Measurements from ENCODE around the gene SEC61B. TPM values are rescaled to one million over a fixed set of nuclear protein-coding genes. Genes with fewer than 3 reads are reported as not detected.
A peak's percentile ranks its signal among the peaks of the same experiment; 100 is the strongest.

SEC61B gene
- total and polyA plus RNA-seq, 12 donors: 33.2 to 371 (median 200) TPM

GRCh38 chr9:99239341-99240060, 17.4 kb downstream of the SEC61B start:
- 75 to 81% (median 78%) methylated on average over 6 of the region's 6 CpGs for WGBS, 4 donors
- H3K4me1 ChIP-seq (replicated peaks in 1 of 2): peaks cover 0 to 7% of the 10 kb centered on the region in 2 donors
- no peak overlapping the region for H3K4me3 ChIP-seq
- peak in 1 of 7 donors; percentile 35 for DNase-seq
- no peaks in the 10 kb centered on the region for H3K27me3 ChIP-seq
- TF ChIP-seq CTCF (IDR thresholded peaks at IDR 0.05) (no peak), POLR2A (IDR thresholded peaks at IDR 0.05) (no peak)
- H3K36me3 ChIP-seq (replicated peaks in 1 of 2): no peaks in the 10 kb centered on the region
- H3K9me3 ChIP-seq (replicated peaks in 1 of 3): no peaks in the 10 kb centered on the region
- no peak overlapping the region for H3K27ac ChIP-seq
- intact Hi-C loops (cut with DNase I): no loop called here

GRCh38 chr9:99241106-99241505, 19.0 kb downstream of the SEC61B start:
- H3K9me3 ChIP-seq (replicated peaks in 1 of 3): no peaks in the 10 kb centered on the region
- DNase-seq: no peak
- peaks cover 0 to 7% of the 10 kb centered on the region in 2 donors for H3K4me1 ChIP-seq (replicated peaks in 1 of 2)
- intact Hi-C loops (cut with DNase I): no loop called here
- H3K36me3 ChIP-seq (replicated peaks in 1 of 2): no peaks in the 10 kb centered on the region
- no peaks in the 10 kb centered on the region for H3K27me3 ChIP-seq
- TF ChIP-seq POLR2A (IDR thresholded peaks at IDR 0.05): no peak
- TF ChIP-seq CTCF (IDR thresholded peaks at IDR 0.05): no peak
- H3K27ac ChIP-seq: no peak overlapping the region
- WGBS, 4 donors: 76 to 82% (median 81%) methylated on average over 7 of the region's 7 CpGs
- H3K4me3 ChIP-seq: no peak overlapping the region

GRCh38 chr9:99244344-99245260, 22.5 kb downstream of the SEC61B start:
- intact Hi-C loops (cut with DNase I): no loop called here
- Histone ChIP-seq H3K4me3 (no peak overlapping the region), H3K9me3 (replicated peaks in 1 of 3) (no peaks in the 10 kb centered on the region), H3K4me1 (replicated peaks in 1 of 2) (peaks cover 0 to 7% of the 10 kb centered on the region in 2 donors), H3K27ac (no peak overlapping the region), H3K36me3 (replicated peaks in 1 of 2) (no peaks in the 10 kb centered on the region), H3K27me3 (no peaks in the 10 kb centered on the region)
- no peak for DNase-seq
- TF ChIP-seq CTCF (IDR thresholded peaks at IDR 0.05) (no peak), POLR2A (IDR thresholded peaks at IDR 0.05) (no peak)
- 71 to 82% (median 77%) methylated on average over 3 of the region's 3 CpGs for WGBS, 4 donors

GRCh38 chr9:99249619-99250018, 27.5 kb downstream of the SEC61B start:
- no peaks in the 10 kb centered on the region for H3K27me3 ChIP-seq
- intact Hi-C loops (cut with DNase I): no loop called here

More at GRCh38 chr9:99249619-99250018, 27.5 kb downstream of the SEC61B start:
- Histone ChIP-seq H3K9me3 (replicated peaks in 1 of 3) (no peaks in the 10 kb centered on the region), H3K4me1 (replicated peaks in 1 of 2) (no peaks in the 10 kb centered on the region), H3K36me3 (replicated peaks in 1 of 2) (no peaks in the 10 kb centered on the region), H3K27ac (no peak overlapping the region), H3K4me3 (no peak overlapping the region)
- no peak for DNase-seq
- TF ChIP-seq POLR2A (IDR thresholded peaks at IDR 0.05): no peak
- no peak for TF ChIP-seq CTCF (IDR thresholded peaks at IDR 0.05)

All from adrenal gland (tissue), 12 donors.